CD8-positive, alpha-beta memory T cell (primary cell): ENCODE data around the gene DHX29. TPM values are rescaled to one million over a fixed set of nuclear protein-coding genes. Genes with fewer than 3 reads are reported as not detected.

ENCODE experiments used
- CTCF ChIA-PET: fragments of 350-600 bp; sonication (Branson Sonifier 250); formaldehyde crosslinking; loops from one replicate; lab custom pipeline; 2021; ENCODE audit warnings: antibody characterized with exemption; lab: Charles Lee
- POLR2A ChIA-PET: fragments of 350-600 bp; sonication (Branson Sonifier 250); formaldehyde crosslinking; loops from one replicate; lab custom pipeline; 2021; ENCODE audit warnings: antibody characterized with exemption; lab: Charles Lee
- DNase-seq, 5 donors: peaks; one replicate each; pipeline versions ENCODE4 v3.0.0 to v3.0.0-alpha.2; 2020 to 2022; ENCODE audit warnings: mixed read lengths in 1 of 5
- H3K27ac ChIP-seq: one replicate; pipeline ENCODE4 v1.7.0; 2013; ENCODE audit warnings: low read depth, mild to moderate bottlenecking, low read length, moderate library complexity
- H3K27me3 ChIP-seq: 2 replicates; pipeline ENCODE4 v1.7.0; 2013; ENCODE audit warnings: low read length, mild to moderate bottlenecking; ENCODE audit not compliant: insufficient read depth, poor library complexity, severe bottlenecking
- H3K36me3 ChIP-seq: 2 replicates; pipeline ENCODE4 v1.7.0; 2013; ENCODE audit warnings: mild to moderate bottlenecking, low read length, moderate library complexity; ENCODE audit not compliant: insufficient read depth
- H3K4me1 ChIP-seq: 2 replicates; pipeline ENCODE4 v1.7.0; 2013; ENCODE audit warnings: mild to moderate bottlenecking, low read length, moderate library complexity; ENCODE audit not compliant: insufficient read depth
- H3K4me3 ChIP-seq: 2 replicates; pipeline ENCODE4 v1.7.0; 2013; ENCODE audit warnings: mild to moderate bottlenecking, low read length
- H3K9me3 ChIP-seq: 2 replicates; pipeline ENCODE4 v1.7.0; 2013; ENCODE audit warnings: mild to moderate bottlenecking, low read length
- H3K27ac Mint-ChIP-seq, 8 donors: one replicate each; pipeline ENCODE4 v1.8.0; 2020 to 2021; ENCODE audit warnings: mixed read lengths in 8 of 8, mild to moderate bottlenecking in 6 of 8, inconsistent platforms in 3 of 8, moderate library complexity in 3 of 8
- H3K27me3 Mint-ChIP-seq, 2 donors: one replicate each; pipeline ENCODE4 v1.8.0; 2020 to 2021; ENCODE audit warnings: mixed read lengths in 2 of 2, mild to moderate bottlenecking in 1 of 2, moderate library complexity in 1 of 2
- H3K36me3 Mint-ChIP-seq, 3 donors: one replicate each; pipeline ENCODE4 v1.8.0; 2020 to 2021; ENCODE audit warnings: mixed read lengths in 3 of 3, inconsistent platforms in 1 of 3, mild to moderate bottlenecking in 1 of 3
- H3K4me1 Mint-ChIP-seq, 3 donors: one replicate each; pipeline ENCODE4 v1.8.0; 2020 to 2021; ENCODE audit warnings: mixed read lengths in 3 of 3, inconsistent platforms in 1 of 3, mild to moderate bottlenecking in 1 of 3
- H3K4me3 Mint-ChIP-seq, 7 donors: one replicate each; pipeline ENCODE4 v1.8.0; 2020 to 2021; ENCODE audit warnings: mixed read lengths in 7 of 7, mild to moderate bottlenecking in 6 of 7, moderate library complexity in 4 of 7, inconsistent platforms in 2 of 7
- H3K9me3 Mint-ChIP-seq, 5 donors: one replicate each; pipeline ENCODE4 v1.8.0; 2020 to 2022; ENCODE audit warnings: mixed read lengths in 5 of 5, mild to moderate bottlenecking in 3 of 5, moderate library complexity in 2 of 5, inconsistent platforms in 1 of 5
- polyA plus RNA-seq: library from polyadenylated mRNA; unstranded; fragments of 300-500 nt; fragmentation: Illumina TruSeq; gene quantifications from one replicate; pipeline ENCODE4 v1.2.3, GENCODE V29; 2021
- total RNA-seq, 2 experiments: library from RNA; stranded (reverse); gene quantifications; one replicate each; pipeline ENCODE4 v1.2.3, GENCODE V29; 2021

Gene DHX29
- total and polyA plus RNA-seq, 3 experiments from 2014 or later, result 21.6 to 25.5 (median 21.7) TPM

GRCh38 chr5:55289808-55290207, 17.7 kb downstream of the DHX29 start:
- no peaks in the 10 kb centered on the region for H3K27me3 ChIP-seq
- no peak overlapping the region for H3K4me3 Mint-ChIP-seq
- H3K9me3 ChIP-seq, result no peaks in the 10 kb centered on the region
- no peaks in the 10 kb centered on the region for H3K27me3 Mint-ChIP-seq
- ChIA-PET CTCF (no interaction called here), POLR2A (no interaction called here)
- H3K27ac ChIP-seq, result no peak overlapping the region
- H3K9me3 Mint-ChIP-seq, result no peaks in the 10 kb centered on the region
- H3K27ac Mint-ChIP-seq, result no peak overlapping the region
- DNase-seq, result no peak
- H3K4me3 ChIP-seq, result no peak overlapping the region
- no peaks in the 10 kb centered on the region for H3K4me1 Mint-ChIP-seq
- H3K36me3 Mint-ChIP-seq, result peaks cover 15 to 83% (median 32%) of the 10 kb centered on the region in 3 donors
- no peaks in the 10 kb centered on the region for H3K4me1 ChIP-seq
- H3K36me3 ChIP-seq, result peaks cover 45% of the 10 kb centered on the region

GRCh38 chr5:55286411-55286933, 21.0 kb downstream of the DHX29 start:
- Mint-ChIP-seq H3K36me3 (peaks cover 9 to 76% (median 22%) of the 10 kb centered on the region in 3 donors), H3K4me3 (no peak overlapping the region), H3K9me3 (no peaks in the 10 kb centered on the region), H3K4me1 (no peaks in the 10 kb centered on the region), H3K27ac (peak overlapping the region in 1 of 8 donors; percentile 58), H3K27me3 (no peaks in the 10 kb centered on the region)
- ChIA-PET CTCF (no interaction called here), POLR2A (no interaction called here)
- peaks cover 40% of the 10 kb centered on the region for H3K36me3 ChIP-seq
- H3K4me3 ChIP-seq, result no peak overlapping the region
- H3K27me3 ChIP-seq, result no peaks in the 10 kb centered on the region
- no peak overlapping the region for H3K27ac ChIP-seq
- H3K4me1 ChIP-seq, result no peaks in the 10 kb centered on the region
- no peak for DNase-seq
- H3K9me3 ChIP-seq, result no peaks in the 10 kb centered on the region

- H3K27ac ChIP-seq, result no peak overlapping the region
- no peaks in the 10 kb centered on the region for H3K4me1 Mint-ChIP-seq
- peaks cover 36% of the 10 kb centered on the region for H3K36me3 ChIP-seq
- H3K9me3 ChIP-seq, result no peaks in the 10 kb centered on the region
- no peak overlapping the region for H3K27ac Mint-ChIP-seq
- H3K27me3 Mint-ChIP-seq, result no peaks in the 10 kb centered on the region
- peaks cover 5 to 86% (median 38%) of the 10 kb centered on the region in 3 donors for H3K36me3 Mint-ChIP-seq
- no peak overlapping the region for H3K4me3 ChIP-seq
- no peak for DNase-seq
- H3K4me1 ChIP-seq, result no peaks in the 10 kb centered on the region
- POLR2A ChIA-PET, result no interaction called here
- no peak overlapping the region for H3K4me3 Mint-ChIP-seq
- H3K9me3 Mint-ChIP-seq, result no peaks in the 10 kb centered on the region
- H3K27me3 ChIP-seq, result no peaks in the 10 kb centered on the region
- CTCF ChIA-PET, result no interaction called here
Measured at GRCh38 chr5:55278778-55279177, 28.7 kb downstream of the DHX29 start.

- H3K4me3 ChIP-seq, result no peak overlapping the region
- peaks cover 34% of the 10 kb centered on the region for H3K36me3 ChIP-seq
- H3K27me3 ChIP-seq, result no peaks in the 10 kb centered on the region
- POLR2A ChIA-PET, result no interaction called here
- DNase-seq, result no peak
- CTCF ChIA-PET, result no interaction called here
- Mint-ChIP-seq H3K4me1 (no peaks in the 10 kb centered on the region), H3K4me3 (no peak overlapping the region), H3K9me3 (no peaks in the 10 kb centered on the region), H3K27me3 (no peaks in the 10 kb centered on the region), H3K36me3 (peaks cover 5 to 90% (median 41%) of the 10 kb centered on the region in 3 donors), H3K27ac (no peak overlapping the region)
- no peaks in the 10 kb centered on the region for H3K4me1 ChIP-seq
- no peak overlapping the region for H3K27ac ChIP-seq
- no peaks in the 10 kb centered on the region for H3K9me3 ChIP-seq
Measured at GRCh38 chr5:55276771-55277170, 30.7 kb downstream of the DHX29 start.

- Histone ChIP-seq H3K9me3 (no peaks in the 10 kb centered on the region), H3K27me3 (no peaks in the 10 kb centered on the region), H3K4me3 (no peak overlapping the region), H3K27ac (no peak overlapping the region), H3K36me3 (peaks cover 37% of the 10 kb centered on the region), H3K4me1 (no peaks in the 10 kb centered on the region)
- ChIA-PET POLR2A (no interaction called here), CTCF (no interaction called here)
- H3K36me3 Mint-ChIP-seq, result peaks cover 0 to 75% (median 23%) of the 10 kb centered on the region in 3 donors
- H3K27ac Mint-ChIP-seq, result no peak overlapping the region
- no peaks in the 10 kb centered on the region for H3K4me1 Mint-ChIP-seq
- DNase-seq, result no peak
- H3K27me3 Mint-ChIP-seq, result no peaks in the 10 kb centered on the region
- H3K4me3 Mint-ChIP-seq, result no peak overlapping the region
- H3K9me3 Mint-ChIP-seq, result no peaks in the 10 kb centered on the region
Measured at GRCh38 chr5:55258339-55258738, 49.2 kb downstream of the DHX29 start.

- Histone ChIP-seq H3K4me3 (no peak overlapping the region), H3K9me3 (no peaks in the 10 kb centered on the region), H3K27ac (no peak overlapping the region), H3K4me1 (no peaks in the 10 kb centered on the region), H3K27me3 (no peaks in the 10 kb centered on the region), H3K36me3 (peaks cover 20% of the 10 kb centered on the region)
- Mint-ChIP-seq H3K36me3 (peaks cover 0 to 48% (median 15%) of the 10 kb centered on the region in 3 donors), H3K27ac (peak overlapping the region in 1 of 8 donors; percentile 44), H3K9me3 (no peaks in the 10 kb centered on the region), H3K27me3 (no peaks in the 10 kb centered on the region), H3K4me3 (no peak overlapping the region), H3K4me1 (no peaks in the 10 kb centered on the region)
- ChIA-PET CTCF (no interaction called here), POLR2A (no interaction called here)
- no peak for DNase-seq
Measured at GRCh38 chr5:55254802-55255201, 52.7 kb downstream of the DHX29 start.

- Histone ChIP-seq H3K4me3 (no peak overlapping the region), H3K27ac (no peak overlapping the region), H3K4me1 (no peaks in the 10 kb centered on the region), H3K9me3 (no peaks in the 10 kb centered on the region), H3K27me3 (no peaks in the 10 kb centered on the region), H3K36me3 (no peaks in the 10 kb centered on the region)
- no peaks in the 10 kb centered on the region for H3K4me1 Mint-ChIP-seq
- H3K36me3 Mint-ChIP-seq, result peaks cover 5 to 8% (median 8%) of the 10 kb centered on the region in 3 donors
- DNase-seq, result no peak
- CTCF ChIA-PET, result no interaction called here
- no peak overlapping the region for H3K4me3 Mint-ChIP-seq
- peaks cover 0 to 4% of the 10 kb centered on the region in 2 donors for H3K27me3 Mint-ChIP-seq
- POLR2A ChIA-PET, result no interaction called here
- no peak overlapping the region for H3K27ac Mint-ChIP-seq
- H3K9me3 Mint-ChIP-seq, result peaks cover 6 to 15% (median 10%) of the 10 kb centered on the region in 5 donors
Measured at GRCh38 chr5:55250064-55250463, 57.4 kb downstream of the DHX29 start.

- H3K27ac ChIP-seq, result no peak overlapping the region
- H3K4me1 ChIP-seq, result no peaks in the 10 kb centered on the region
- H3K27me3 ChIP-seq, result peaks cover 7% of the 10 kb centered on the region
- H3K9me3 ChIP-seq, result no peaks in the 10 kb centered on the region
- Mint-ChIP-seq H3K4me3 (no peak overlapping the region), H3K27ac (no peak overlapping the region), H3K36me3 (no peaks in the 10 kb centered on the region), H3K9me3 (peaks cover 0 to 1% (median 0%) of the 10 kb centered on the region in 5 donors), H3K27me3 (peaks cover 9 to 17% of the 10 kb centered on the region in 2 donors), H3K4me1 (no peaks in the 10 kb centered on the region)
- no peaks in the 10 kb centered on the region for H3K36me3 ChIP-seq
- ChIA-PET CTCF (no interaction called here), POLR2A (interaction anchor here (0.7 kb wide), 1 partner anchor 12 kb away, joined by 5 read pairs; no protein-coding TSS in a partner anchor)
- no peak overlapping the region for H3K4me3 ChIP-seq
- no peak for DNase-seq
Measured at GRCh38 chr5:55241746-55242145, 65.7 kb downstream of the DHX29 start.
